GOT3 (cell line): ENCODE results near the gene HIVEP1.

ENCODE experiments used
- DNase-seq: peaks from one replicate; lab custom pipeline; 2025; ENCODE audit warnings: mixed read lengths; lab: John Stamatoyannopoulos, UW

The HIVEP1 gene

GRCh38 chr6:12012038-12012557 is at the start of gene HIVEP1:
HIVEP1 (plus strand) TSS chr6:12012312; CDS start chr6:12015629, 3,317 bp downstream.
- no peak for DNase-seq

GRCh38 chr6:11963756-11964500 is 48.2 kb upstream of the HIVEP1 start:
- no peak for DNase-seq

GRCh38 chr6:11964729-11965335 is 47.3 kb upstream of the HIVEP1 start:
- DNase-seq = no peak

GRCh38 chr6:11965499-11965898 is 46.6 kb upstream of the HIVEP1 start:
- DNase-seq = no peak

- DNase-seq = no peak
Observed at GRCh38 chr6:11968241-11968806, 43.8 kb upstream of the HIVEP1 start.

GRCh38 chr6:11969092-11969491 is 43.0 kb upstream of the HIVEP1 start:
- no peak for DNase-seq

- no peak for DNase-seq
Observed at GRCh38 chr6:11970114-11970513, 42.0 kb upstream of the HIVEP1 start.

GRCh38 chr6:11971154-11971553 is 41.0 kb upstream of the HIVEP1 start:
- no peak for DNase-seq

GRCh38 chr6:11972270-11972669 is 39.8 kb upstream of the HIVEP1 start:
- no peak for DNase-seq

GRCh38 chr6:11972806-11973205 is 39.3 kb upstream of the HIVEP1 start:
- DNase-seq = no peak

- no peak for DNase-seq
Observed at GRCh38 chr6:11973238-11973637, 38.9 kb upstream of the HIVEP1 start.

- no peak for DNase-seq
Observed at GRCh38 chr6:11974089-11974488, 38.0 kb upstream of the HIVEP1 start.

- DNase-seq = no peak
Observed at GRCh38 chr6:11975353-11975977, 36.6 kb upstream of the HIVEP1 start.

- DNase-seq = no peak
Observed at GRCh38 chr6:11976489-11976888, 35.6 kb upstream of the HIVEP1 start.

- no peak for DNase-seq
Observed at GRCh38 chr6:11977193-11977592, 34.9 kb upstream of the HIVEP1 start.

- DNase-seq = no peak
Observed at GRCh38 chr6:11977738-11978137, 34.4 kb upstream of the HIVEP1 start.

- no peak for DNase-seq
Observed at GRCh38 chr6:11978169-11978987, 33.7 kb upstream of the HIVEP1 start.

- DNase-seq = no peak
Observed at GRCh38 chr6:11979866-11980265, 32.2 kb upstream of the HIVEP1 start.

GRCh38 chr6:11983306-11983705 is 28.8 kb upstream of the HIVEP1 start:
- no peak for DNase-seq

GRCh38 chr6:11987386-11987785 is 24.7 kb upstream of the HIVEP1 start:
- DNase-seq = no peak

GRCh38 chr6:11989386-11989785 is 22.7 kb upstream of the HIVEP1 start:
- DNase-seq = no peak

- no peak for DNase-seq
Observed at GRCh38 chr6:11992086-11992485, 20.0 kb upstream of the HIVEP1 start.
